Measurements from ENCODE around the gene DNMT3A.

DNMT3A gene

GRCh38 chr2:25295621-25296020 is 46.1 kb downstream of the DNMT3A start:
- TF ChIP-seq POU2F2 (IDR thresholded peaks at IDR 0.05; ENCODE audit: low read depth, low read length) (no peak), POLR2A (IDR thresholded peaks at IDR 0.05; ENCODE audit: low read depth, low read length) (no peak), PAX5 (IDR thresholded peaks at IDR 0.05; ENCODE audit: insufficient read depth, low read length, severe bottlenecking) (no peak), TAF1 (IDR thresholded peaks at IDR 0.05; ENCODE audit: low read depth, low read length) (no peak), SPI1 (IDR thresholded peaks at IDR 0.05; ENCODE audit: low read depth, low read length) (no peak), POLR2AphosphoS5 (IDR thresholded peaks at IDR 0.05; ENCODE audit: low read depth, low read length) (no peak)

GRCh38 chr2:25294573-25295462 is 46.9 kb downstream of the DNMT3A start:
- DNase-seq (ENCODE audit: insufficient read length, low spot score) (peak; percentile 87), FAIRE-seq (peak; percentile 98)
- TF ChIP-seq POU2F2 (IDR thresholded peaks at IDR 0.05; ENCODE audit: low read depth, low read length) = peak; percentile 11; the same call in 1 of the 2 replicates
- peak; percentile 28; the same call in 1 of the 2 replicates for TF ChIP-seq TAF1 (IDR thresholded peaks at IDR 0.05; ENCODE audit: low read depth, low read length)
- TF ChIP-seq SPI1 (IDR thresholded peaks at IDR 0.05; ENCODE audit: low read depth, low read length) = peak; percentile 86
- TF ChIP-seq POLR2A (IDR thresholded peaks at IDR 0.05; ENCODE audit: low read depth, low read length) = peak; percentile 58; the same call in 1 of the 2 replicates
- no peak for TF ChIP-seq PAX5 (IDR thresholded peaks at IDR 0.05; ENCODE audit: insufficient read depth, low read length, severe bottlenecking)
- peak; percentile 53 for TF ChIP-seq POLR2AphosphoS5 (IDR thresholded peaks at IDR 0.05; ENCODE audit: low read depth, low read length)

More at GRCh38 chr2:25295621-25296020, 46.1 kb downstream of the DNMT3A start:
- peak; percentile 83 for FAIRE-seq
- DNase-seq (ENCODE audit: insufficient read length, low spot score) = no peak

- DNase-seq (ENCODE audit: insufficient read length, low spot score) = no peak
- TF ChIP-seq POU2F2 (IDR thresholded peaks at IDR 0.05; ENCODE audit: low read depth, low read length) = no peak
- no peak for TF ChIP-seq PAX5 (IDR thresholded peaks at IDR 0.05; ENCODE audit: insufficient read depth, low read length, severe bottlenecking)
- TF ChIP-seq POLR2A (IDR thresholded peaks at IDR 0.05; ENCODE audit: low read depth, low read length) = no peak
- TF ChIP-seq TAF1 (IDR thresholded peaks at IDR 0.05; ENCODE audit: low read depth, low read length) = no peak
- no peak for TF ChIP-seq SPI1 (IDR thresholded peaks at IDR 0.05; ENCODE audit: low read depth, low read length)
- TF ChIP-seq POLR2AphosphoS5 (IDR thresholded peaks at IDR 0.05; ENCODE audit: low read depth, low read length) = no peak
- no peak for FAIRE-seq
Observed at GRCh38 chr2:25293958-25294562, 47.7 kb downstream of the DNMT3A start.

- TF ChIP-seq SPI1 (IDR thresholded peaks at IDR 0.05; ENCODE audit: low read depth, low read length) (no peak), POLR2AphosphoS5 (IDR thresholded peaks at IDR 0.05; ENCODE audit: low read depth, low read length) (no peak), POLR2A (IDR thresholded peaks at IDR 0.05; ENCODE audit: low read depth, low read length) (no peak), POU2F2 (IDR thresholded peaks at IDR 0.05; ENCODE audit: low read depth, low read length) (no peak), TAF1 (IDR thresholded peaks at IDR 0.05; ENCODE audit: low read depth, low read length) (no peak), PAX5 (IDR thresholded peaks at IDR 0.05; ENCODE audit: insufficient read depth, low read length, severe bottlenecking) (no peak)
- FAIRE-seq (no peak), DNase-seq (ENCODE audit: insufficient read length, low spot score) (no peak)
Observed at GRCh38 chr2:25293145-25293544, 48.6 kb downstream of the DNMT3A start.

- DNase-seq (ENCODE audit: insufficient read length, low spot score) (no peak), FAIRE-seq (no peak)
- TF ChIP-seq PAX5 (IDR thresholded peaks at IDR 0.05; ENCODE audit: insufficient read depth, low read length, severe bottlenecking) (no peak), POLR2AphosphoS5 (IDR thresholded peaks at IDR 0.05; ENCODE audit: low read depth, low read length) (no peak), POU2F2 (IDR thresholded peaks at IDR 0.05; ENCODE audit: low read depth, low read length) (no peak), TAF1 (IDR thresholded peaks at IDR 0.05; ENCODE audit: low read depth, low read length) (no peak), POLR2A (IDR thresholded peaks at IDR 0.05; ENCODE audit: low read depth, low read length) (no peak), SPI1 (IDR thresholded peaks at IDR 0.05; ENCODE audit: low read depth, low read length) (no peak)
Observed at GRCh38 chr2:25292408-25292807, 49.3 kb downstream of the DNMT3A start.

GRCh38 chr2:25290811-25291495 is 50.8 kb downstream of the DNMT3A start:
- TF ChIP-seq TAF1 (IDR thresholded peaks at IDR 0.05; ENCODE audit: low read depth, low read length) (no peak), SPI1 (IDR thresholded peaks at IDR 0.05; ENCODE audit: low read depth, low read length) (no peak), POLR2AphosphoS5 (IDR thresholded peaks at IDR 0.05; ENCODE audit: low read depth, low read length) (no peak), PAX5 (IDR thresholded peaks at IDR 0.05; ENCODE audit: insufficient read depth, low read length, severe bottlenecking) (no peak), POLR2A (IDR thresholded peaks at IDR 0.05; ENCODE audit: low read depth, low read length) (no peak)
- DNase-seq (ENCODE audit: insufficient read length, low spot score) = no peak
- FAIRE-seq = no peak

GRCh38 chr2:25286723-25287483 is 54.8 kb downstream of the DNMT3A start:
- no peak for DNase-seq (ENCODE audit: insufficient read length, low spot score)
- peak; percentile 85 for FAIRE-seq
- no peak for TF ChIP-seq TAF1 (IDR thresholded peaks at IDR 0.05; ENCODE audit: low read depth, low read length)
- TF ChIP-seq POLR2A (IDR thresholded peaks at IDR 0.05; ENCODE audit: low read depth, low read length) = no peak
- TF ChIP-seq PAX5 (IDR thresholded peaks at IDR 0.05; ENCODE audit: insufficient read depth, low read length, severe bottlenecking) = no peak
- TF ChIP-seq SPI1 (IDR thresholded peaks at IDR 0.05; ENCODE audit: low read depth, low read length) = no peak
- TF ChIP-seq POU2F2 (IDR thresholded peaks at IDR 0.05; ENCODE audit: low read depth, low read length) = no peak
- no peak for TF ChIP-seq POLR2AphosphoS5 (IDR thresholded peaks at IDR 0.05; ENCODE audit: low read depth, low read length)

- TF ChIP-seq POLR2A (IDR thresholded peaks at IDR 0.05; ENCODE audit: low read depth, low read length) (peak; percentile 41; the same call in 1 of the 2 replicates), PAX5 (IDR thresholded peaks at IDR 0.05; ENCODE audit: insufficient read depth, low read length, severe bottlenecking) (no peak), POU2F2 (IDR thresholded peaks at IDR 0.05; ENCODE audit: low read depth, low read length) (no peak; the same call in 1 of the 2 replicates), POLR2AphosphoS5 (IDR thresholded peaks at IDR 0.05; ENCODE audit: low read depth, low read length) (no peak), SPI1 (IDR thresholded peaks at IDR 0.05; ENCODE audit: low read depth, low read length) (peak; percentile 75), TAF1 (IDR thresholded peaks at IDR 0.05; ENCODE audit: low read depth, low read length) (peak; percentile 93)
- peak; percentile 91 for FAIRE-seq
- peak; percentile 77 for DNase-seq (ENCODE audit: insufficient read length, low spot score)
Observed at GRCh38 chr2:25286025-25286400, 55.7 kb downstream of the DNMT3A start.

All from GM12891 (cell line).